Neural progenitor cell (in vitro differentiated cells): ENCODE data around the gene NR2C2. TPM values are rescaled to one million over a fixed set of nuclear protein-coding genes. Genes with fewer than 3 reads are reported as not detected.
A peak's percentile ranks its signal among the peaks of the same experiment; 100 is the strongest.
"Not testable (repeated sequence)": the region's sequence is repeated elsewhere in the genome, so short reads cannot be mapped to it uniquely, and the experiment has no call there.

Source experiments
- DNase-seq: peaks from one replicate; pipeline ENCODE4 v3.0.0-alpha.2; 2016; ENCODE audit warnings: low spot score
- H2AFZ ChIP-seq: fragments of 200-600 bp; sonication (generic); replicated peaks from 2 replicates; pipeline ENCODE4 v1.6.1; 2016; ENCODE audit warnings: antibody characterized with exemption
- H3F3A ChIP-seq: fragments of 200-600 bp; sonication (generic); 2 replicates; pipeline ENCODE4 v1.6.1; 2016; ENCODE audit warnings: antibody characterized with exemption, low read depth
- H3K27ac ChIP-seq: fragments of 200-600 bp; sonication (generic); 2 replicates; pipeline ENCODE4 v1.5.1; 2016; ENCODE audit warnings: mild to moderate bottlenecking
- H3K27me3 ChIP-seq: fragments of 200-600 bp; sonication (generic); 2 replicates; pipeline ENCODE4 v1.6.1; 2016; ENCODE audit warnings: mild to moderate bottlenecking, moderate library complexity
- H3K36me3 ChIP-seq: fragments of 200-600 bp; sonication (generic); 2 replicates; pipeline ENCODE4 v1.5.1; 2016
- H3K4me1 ChIP-seq: fragments of 200-600 bp; sonication (generic); 2 replicates; pipeline ENCODE4 v1.6.1; 2016; ENCODE audit warnings: mixed run types
- H3K4me2 ChIP-seq: fragments of 200-600 bp; sonication (generic); 2 replicates; pipeline ENCODE4 v1.6.1; 2016
- H3K4me3 ChIP-seq: fragments of 200-600 bp; sonication (generic); 2 replicates; pipeline ENCODE4 v1.5.1; 2016
- H3K79me2 ChIP-seq: fragments of 200-600 bp; sonication (generic); 2 replicates; pipeline ENCODE4 v1.6.1; 2016; ENCODE audit warnings: low read depth
- H3K9ac ChIP-seq: fragments of 200-600 bp; sonication (generic); 2 replicates; pipeline ENCODE4 v1.6.1; 2016
- H3K9me3 ChIP-seq: fragments of 200-600 bp; sonication (generic); 2 replicates; pipeline ENCODE4 v1.5.1; 2016; ENCODE audit warnings: low read depth
- H4K20me1 ChIP-seq: fragments of 200-600 bp; sonication (generic); 2 replicates; pipeline ENCODE4 v1.6.1; 2016; ENCODE audit warnings: low read depth
- H3K27ac Mint-ChIP-seq: 3 replicates; pipeline ENCODE4 v1.8.0; 2021; ENCODE audit warnings: mixed read lengths
- H3K27me3 Mint-ChIP-seq: 2 replicates; pipeline ENCODE4 v1.8.0; 2022; ENCODE audit warnings: low read depth, mild to moderate bottlenecking, inconsistent platforms, moderate library complexity, mixed read lengths; ENCODE audit not compliant: insufficient read depth
- H3K36me3 Mint-ChIP-seq: 3 replicates; pipeline ENCODE4 v1.8.0; 2021; ENCODE audit warnings: mixed read lengths
- H3K4me1 Mint-ChIP-seq: 3 replicates; pipeline ENCODE4 v1.8.0; 2021; ENCODE audit warnings: mixed read lengths
- H3K4me3 Mint-ChIP-seq: 3 replicates; pipeline ENCODE4 v1.8.0; 2021; ENCODE audit warnings: mild to moderate bottlenecking, moderate library complexity, mixed read lengths
- H3K9me3 Mint-ChIP-seq: 3 replicates; pipeline ENCODE4 v1.8.0; 2020; ENCODE audit warnings: mixed read lengths
- EZH2 ChIP-seq: fragments of 200-600 bp; sonication (generic); IDR thresholded peaks from 2 replicates; pipeline ENCODE4 v1.6.1; 2017; ENCODE audit warnings: antibody characterized with exemption, mild to moderate bottlenecking, moderate library complexity
- EZH2phosphoT487 ChIP-seq: fragments of 200-600 bp; sonication (generic); IDR thresholded peaks from 2 replicates; pipeline ENCODE4 v1.6.1; 2017; ENCODE audit warnings: antibody characterized with exemption
- total RNA-seq: library from RNA; depleted of rRNA; stranded (reverse); fragments of >200 nt; gene quantifications from 2 replicates; pipeline ENCODE4 v1.2.3, GENCODE V29; 2015; ENCODE audit warnings: low replicate concordance
- TF ChIP-seq, protein P1 (sequence below): fragments of 200-600 bp; sonication (generic); IDR thresholded peaks from 2 replicates; pipeline ENCODE4 v1.5.1; 2017; ENCODE audit warnings: antibody characterized with exemption, mild to moderate bottlenecking

The NR2C2 gene
- total RNA-seq, 1 donor from 2014 or later: 57.3 TPM

GRCh38 chr3:14900881-14901873 is 46.2 kb upstream of the NR2C2 start:
- H4K20me1 ChIP-seq: no peaks in the 10 kb centered on the region
- H3K27ac Mint-ChIP-seq: no peak overlapping the region
- DNase-seq: no peak
- H3K27me3 Mint-ChIP-seq: peaks cover 2% of the 10 kb centered on the region
- H3K4me3 Mint-ChIP-seq: no peak overlapping the region
- H3K4me2 ChIP-seq: no peak overlapping the region
- H3K27me3 ChIP-seq: no peaks in the 10 kb centered on the region
- H3K36me3 Mint-ChIP-seq: no peaks in the 10 kb centered on the region
- no peaks in the 10 kb centered on the region for H3K36me3 ChIP-seq
- H3K4me1 ChIP-seq: peaks cover 13% of the 10 kb centered on the region
- no peak overlapping the region for H3K4me3 ChIP-seq
- no peaks in the 10 kb centered on the region for H3F3A ChIP-seq
- H3K4me1 Mint-ChIP-seq: peaks cover 6% of the 10 kb centered on the region
- no peak overlapping the region for H2AFZ ChIP-seq
- H3K9ac ChIP-seq: no peak overlapping the region
- no peak overlapping the region for H3K27ac ChIP-seq
- no peaks in the 10 kb centered on the region for H3K9me3 ChIP-seq
- TF ChIP-seq EZH2: no peak
- TF ChIP-seq, protein P1, sequence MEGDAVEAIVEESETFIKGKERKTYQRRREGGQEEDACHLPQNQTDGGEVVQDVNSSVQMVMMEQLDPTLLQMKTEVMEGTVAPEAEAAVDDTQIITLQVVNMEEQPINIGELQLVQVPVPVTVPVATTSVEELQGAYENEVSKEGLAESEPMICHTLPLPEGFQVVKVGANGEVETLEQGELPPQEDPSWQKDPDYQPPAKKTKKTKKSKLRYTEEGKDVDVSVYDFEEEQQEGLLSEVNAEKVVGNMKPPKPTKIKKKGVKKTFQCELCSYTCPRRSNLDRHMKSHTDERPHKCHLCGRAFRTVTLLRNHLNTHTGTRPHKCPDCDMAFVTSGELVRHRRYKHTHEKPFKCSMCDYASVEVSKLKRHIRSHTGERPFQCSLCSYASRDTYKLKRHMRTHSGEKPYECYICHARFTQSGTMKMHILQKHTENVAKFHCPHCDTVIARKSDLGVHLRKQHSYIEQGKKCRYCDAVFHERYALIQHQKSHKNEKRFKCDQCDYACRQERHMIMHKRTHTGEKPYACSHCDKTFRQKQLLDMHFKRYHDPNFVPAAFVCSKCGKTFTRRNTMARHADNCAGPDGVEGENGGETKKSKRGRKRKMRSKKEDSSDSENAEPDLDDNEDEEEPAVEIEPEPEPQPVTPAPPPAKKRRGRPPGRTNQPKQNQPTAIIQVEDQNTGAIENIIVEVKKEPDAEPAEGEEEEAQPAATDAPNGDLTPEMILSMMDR: peak; percentile 5
- H3K9me3 Mint-ChIP-seq: peaks cover 8% of the 10 kb centered on the region
- no peaks in the 10 kb centered on the region for H3K79me2 ChIP-seq

DNA sequence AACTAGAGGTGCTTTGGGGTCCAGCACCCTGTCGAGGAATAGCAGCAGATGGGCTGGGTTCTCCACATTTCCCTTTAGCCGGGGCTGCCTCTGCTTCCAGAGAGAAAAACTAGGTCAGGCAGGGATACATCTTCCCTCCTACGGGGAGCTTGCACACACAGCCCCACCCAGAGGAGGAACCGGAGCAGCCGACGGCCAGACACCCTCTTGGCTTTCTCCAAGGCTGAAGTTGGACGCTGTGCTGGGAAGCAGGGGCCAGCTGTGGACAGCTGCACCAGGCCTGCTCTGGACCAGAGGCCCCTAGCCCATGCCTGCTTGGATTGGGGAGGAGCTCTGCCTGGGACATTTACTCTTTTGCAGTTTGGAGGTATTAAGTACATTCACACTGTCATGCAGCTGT is 44.7 kb upstream of the NR2C2 start:
- no peak for DNase-seq
- H3K4me3 Mint-ChIP-seq: no peak overlapping the region
- H3K4me2 ChIP-seq: no peak overlapping the region
- H3K9me3 ChIP-seq: no peaks in the 10 kb centered on the region
- H3K9me3 Mint-ChIP-seq: peaks cover 12% of the 10 kb centered on the region
- H2AFZ ChIP-seq: no peak overlapping the region
- H3K9ac ChIP-seq: no peak overlapping the region
- no peaks in the 10 kb centered on the region for H4K20me1 ChIP-seq
- H3K27ac Mint-ChIP-seq: no peak overlapping the region
- no peaks in the 10 kb centered on the region for H3F3A ChIP-seq
- no peak for TF ChIP-seq EZH2phosphoT487
- TF ChIP-seq, protein P1: no peak
- no peak for TF ChIP-seq EZH2
- H3K4me3 ChIP-seq: no peak overlapping the region
- H3K79me2 ChIP-seq: no peaks in the 10 kb centered on the region
- no peak overlapping the region for H3K27ac ChIP-seq
- H3K4me1 Mint-ChIP-seq: peaks cover 6% of the 10 kb centered on the region
- peaks cover 6% of the 10 kb centered on the region for H3K27me3 Mint-ChIP-seq
- peaks cover 13% of the 10 kb centered on the region for H3K4me1 ChIP-seq
- no peaks in the 10 kb centered on the region for H3K27me3 ChIP-seq
- H3K36me3 ChIP-seq: no peaks in the 10 kb centered on the region
- no peaks in the 10 kb centered on the region for H3K36me3 Mint-ChIP-seq

DNA sequence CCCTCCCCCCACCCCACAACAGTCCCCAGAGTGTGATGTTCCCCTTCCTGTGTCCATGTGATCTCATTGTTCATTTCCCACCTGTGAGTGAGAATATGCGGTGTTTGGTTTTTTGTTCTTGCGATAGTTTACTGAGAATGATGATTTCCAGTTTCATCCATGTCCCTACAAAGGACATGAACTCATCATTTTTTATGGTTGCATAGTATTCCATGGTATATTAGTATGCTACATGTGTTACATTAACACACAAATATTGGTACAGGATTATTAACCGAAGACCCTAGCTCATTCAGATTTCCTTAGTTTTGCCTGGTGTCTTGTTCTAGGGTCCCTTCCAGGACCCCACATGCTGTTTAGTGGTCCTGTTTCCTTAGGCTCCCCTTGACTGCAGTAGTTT is 43.9 kb upstream of the NR2C2 start:
- H4K20me1 ChIP-seq, H3K36me3 Mint-ChIP-seq, H3K9me3 ChIP-seq, H3K79me2 ChIP-seq, DNase-seq, H3F3A ChIP-seq, H3K36me3 ChIP-seq, H3K4me2 ChIP-seq, H3K4me3 ChIP-seq, H3K27me3 Mint-ChIP-seq, H3K27ac ChIP-seq, H2AFZ ChIP-seq, H3K4me1 Mint-ChIP-seq, H3K9ac ChIP-seq, H3K27ac Mint-ChIP-seq, H3K27me3 ChIP-seq, H3K4me3 Mint-ChIP-seq: not testable (repeated sequence)
- peaks cover 12% of the 10 kb centered on the region for H3K9me3 Mint-ChIP-seq
- H3K4me1 ChIP-seq: peaks cover 13% of the 10 kb centered on the region

- Mint-ChIP-seq H3K27ac (no peak overlapping the region), H3K27me3 (peaks cover 5% of the 10 kb centered on the region), H3K4me1 (peaks cover 3% of the 10 kb centered on the region), H3K36me3 (no peaks in the 10 kb centered on the region), H3K9me3 (peaks cover 12% of the 10 kb centered on the region), H3K4me3 (no peak overlapping the region)
- Histone ChIP-seq H3K36me3 (no peaks in the 10 kb centered on the region), H3K4me2 (no peak overlapping the region), H3K9ac (no peak overlapping the region), H4K20me1 (no peaks in the 10 kb centered on the region), H3K27me3 (no peaks in the 10 kb centered on the region), H3K9me3 (no peaks in the 10 kb centered on the region), H3K79me2 (no peaks in the 10 kb centered on the region), H2AFZ (no peak overlapping the region), H3K4me3 (no peak overlapping the region), H3F3A (no peaks in the 10 kb centered on the region), H3K4me1 (peaks cover 12% of the 10 kb centered on the region), H3K27ac (no peak overlapping the region)
- DNase-seq: no peak
- TF ChIP-seq EZH2 (no peak), EZH2phosphoT487 (no peak)
- TF ChIP-seq, protein P1: no peak
Measured at GRCh38 chr3:14905055-14905657, 42.2 kb upstream of the NR2C2 start.
